ENCODE results near the gene AKNAD1. TPM values are rescaled to one million over a fixed set of nuclear protein-coding genes. Genes with fewer than 3 reads are reported as not detected.

Gene AKNAD1
- total RNA-seq, 4 donors from 2014 or later: 0.44 to 5.5 (median 4.6) TPM; not detected in 1

DNA sequence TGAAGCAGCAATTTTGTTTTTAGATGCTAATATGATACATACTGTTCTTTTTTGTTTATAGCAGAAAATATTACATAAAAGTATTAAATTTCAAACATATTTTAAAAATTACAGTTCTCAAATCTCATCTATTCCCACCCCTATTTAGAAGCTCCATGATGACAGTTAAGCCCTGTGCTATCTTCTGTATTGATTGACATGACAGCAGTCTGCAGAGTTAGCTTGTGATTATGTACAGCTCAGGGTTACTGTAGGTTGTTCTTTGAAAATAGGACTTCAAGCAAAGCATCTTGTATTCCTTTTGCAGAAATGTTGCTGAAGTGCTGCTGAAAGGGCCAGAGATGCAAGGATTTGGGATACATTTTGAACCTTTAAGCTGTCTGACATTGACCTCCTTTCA is 28.1 kb upstream of the AKNAD1 start:
- Histone ChIP-seq H3K27me3 (no peaks in the 10 kb centered on the region), H3K4me3 (no peak overlapping the region), H3K4me1 (peaks cover 0 to 19% (median 0%) of the 10 kb centered on the region in 4 donors), H3K27ac (no peak overlapping the region), H3K36me3 (no peaks in the 10 kb centered on the region), H3K9me3 (no peaks in the 10 kb centered on the region)
- no peak for DNase-seq (ENCODE audit: low spot score in 2 of 2)
- TF ChIP-seq, protein P1, sequence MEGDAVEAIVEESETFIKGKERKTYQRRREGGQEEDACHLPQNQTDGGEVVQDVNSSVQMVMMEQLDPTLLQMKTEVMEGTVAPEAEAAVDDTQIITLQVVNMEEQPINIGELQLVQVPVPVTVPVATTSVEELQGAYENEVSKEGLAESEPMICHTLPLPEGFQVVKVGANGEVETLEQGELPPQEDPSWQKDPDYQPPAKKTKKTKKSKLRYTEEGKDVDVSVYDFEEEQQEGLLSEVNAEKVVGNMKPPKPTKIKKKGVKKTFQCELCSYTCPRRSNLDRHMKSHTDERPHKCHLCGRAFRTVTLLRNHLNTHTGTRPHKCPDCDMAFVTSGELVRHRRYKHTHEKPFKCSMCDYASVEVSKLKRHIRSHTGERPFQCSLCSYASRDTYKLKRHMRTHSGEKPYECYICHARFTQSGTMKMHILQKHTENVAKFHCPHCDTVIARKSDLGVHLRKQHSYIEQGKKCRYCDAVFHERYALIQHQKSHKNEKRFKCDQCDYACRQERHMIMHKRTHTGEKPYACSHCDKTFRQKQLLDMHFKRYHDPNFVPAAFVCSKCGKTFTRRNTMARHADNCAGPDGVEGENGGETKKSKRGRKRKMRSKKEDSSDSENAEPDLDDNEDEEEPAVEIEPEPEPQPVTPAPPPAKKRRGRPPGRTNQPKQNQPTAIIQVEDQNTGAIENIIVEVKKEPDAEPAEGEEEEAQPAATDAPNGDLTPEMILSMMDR (IDR thresholded peaks at IDR 0.05): no peak
- TF ChIP-seq POLR2A (IDR thresholded peaks at IDR 0.05) (no peak), EP300 (IDR thresholded peaks at IDR 0.05) (no peak)

DNA sequence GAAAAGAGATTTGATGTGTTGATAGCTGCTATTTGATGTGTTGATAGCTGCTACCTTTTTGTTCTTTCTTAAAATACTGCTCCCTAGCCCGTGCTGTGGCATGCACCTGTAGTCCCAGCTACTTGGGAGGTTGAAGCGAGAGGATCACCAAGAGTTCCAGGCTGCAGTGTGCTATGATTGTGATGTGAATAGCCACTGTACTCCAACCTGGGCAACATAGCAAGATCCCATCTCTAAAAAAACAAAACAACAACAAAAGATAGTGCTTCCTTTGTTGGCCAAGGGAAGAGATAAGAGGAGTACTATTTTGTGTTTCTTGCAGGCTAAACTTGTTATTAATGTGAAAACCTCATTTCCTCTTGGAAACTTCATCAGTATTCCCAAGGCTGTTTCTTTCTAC is 25.9 kb upstream of the AKNAD1 start:
- no peak overlapping the region for H3K4me3 ChIP-seq
- no peaks in the 10 kb centered on the region for H3K27me3 ChIP-seq
- DNase-seq (ENCODE audit: low spot score in 2 of 2): no peak
- peaks cover 0 to 37% (median 0%) of the 10 kb centered on the region in 4 donors for H3K4me1 ChIP-seq
- WGBS, 2 donors: 93 to 99% methylated on average over 2 of the region's 2 CpGs
- H3K27ac ChIP-seq: no peak overlapping the region
- no peaks in the 10 kb centered on the region for H3K36me3 ChIP-seq
- no peaks in the 10 kb centered on the region for H3K9me3 ChIP-seq
- TF ChIP-seq EP300 (IDR thresholded peaks at IDR 0.05) (no peak), POLR2A (IDR thresholded peaks at IDR 0.05) (no peak)
- TF ChIP-seq, protein P1 (IDR thresholded peaks at IDR 0.05): no peak

DNA sequence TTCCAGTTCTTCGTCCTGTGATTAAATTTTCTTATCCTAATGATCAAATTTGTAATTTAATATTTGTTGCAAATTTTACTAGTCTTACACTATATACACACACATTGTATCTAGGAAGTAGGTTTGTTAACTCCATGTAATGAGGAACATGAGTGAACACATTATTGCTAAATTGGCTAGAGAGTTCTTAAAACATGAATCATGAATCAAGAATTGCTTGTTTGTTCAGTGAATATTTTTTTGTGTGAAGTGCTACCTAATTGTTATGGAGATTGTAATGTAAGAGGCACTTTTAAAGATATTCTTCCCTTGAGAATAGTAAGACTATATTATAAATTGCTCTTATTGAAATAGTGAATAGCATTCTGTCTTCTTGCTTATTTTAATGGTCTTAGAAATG is 24.5 kb upstream of the AKNAD1 start:
- DNase-seq (ENCODE audit: low spot score in 2 of 2): no peak
- TF ChIP-seq EP300 (IDR thresholded peaks at IDR 0.05) (no peak), POLR2A (IDR thresholded peaks at IDR 0.05) (no peak)
- TF ChIP-seq, protein P1 (IDR thresholded peaks at IDR 0.05): no peak
- H3K4me1 ChIP-seq: peaks cover 0 to 38% (median under 1%) of the 10 kb centered on the region in 4 donors
- H3K4me3 ChIP-seq: no peak overlapping the region
- WGBS, 2 donors: 77 to 80% methylated on average over 1 of the region's 1 CpG
- no peaks in the 10 kb centered on the region for H3K36me3 ChIP-seq
- H3K27me3 ChIP-seq: no peaks in the 10 kb centered on the region
- H3K27ac ChIP-seq: peak overlapping the region in 1 of 4 donors; percentile 38
- no peaks in the 10 kb centered on the region for H3K9me3 ChIP-seq

DNA sequence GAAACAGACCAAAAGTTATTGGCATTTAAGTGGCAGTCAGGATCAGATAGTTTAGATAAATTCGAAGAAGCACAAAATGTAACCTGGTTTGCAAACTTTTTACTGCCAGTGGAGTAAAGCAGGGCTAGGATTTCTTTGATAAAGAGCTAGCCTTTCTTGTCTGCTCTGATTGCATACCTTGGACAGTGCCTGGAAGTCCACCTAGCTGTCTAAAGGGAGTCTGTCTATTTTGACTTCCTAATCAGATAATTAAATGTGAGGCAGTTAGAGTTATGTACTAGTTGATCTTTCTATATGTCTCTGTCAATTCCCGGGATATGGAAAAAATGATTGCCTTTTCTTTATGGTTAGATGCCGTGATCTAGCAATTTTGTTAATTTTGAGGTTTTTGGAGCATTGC is 24.0 kb upstream of the AKNAD1 start:
- TF ChIP-seq POLR2A (IDR thresholded peaks at IDR 0.05) (no peak), EP300 (IDR thresholded peaks at IDR 0.05) (no peak)
- TF ChIP-seq, protein P1 (IDR thresholded peaks at IDR 0.05): no peak
- no peak for DNase-seq (ENCODE audit: low spot score in 2 of 2)
- Histone ChIP-seq H3K4me1 (peaks cover 0 to 43% (median 2%) of the 10 kb centered on the region in 4 donors), H3K4me3 (no peak overlapping the region), H3K36me3 (no peaks in the 10 kb centered on the region), H3K27ac (peak overlapping the region in 1 of 4 donors; percentile 38), H3K9me3 (no peaks in the 10 kb centered on the region), H3K27me3 (no peaks in the 10 kb centered on the region)
- WGBS, 2 donors: 85 to 86% methylated on average over 3 of the region's 3 CpGs

GRCh38 chr1:108878678-108879077 is 21.8 kb upstream of the AKNAD1 start:
- H3K27me3 ChIP-seq: no peaks in the 10 kb centered on the region
- H3K4me3 ChIP-seq: peak overlapping the region in 1 of 4 donors; percentile 82
- DNase-seq (ENCODE audit: low spot score in 2 of 2): no peak
- WGBS, 2 donors: 50 to 54% methylated on average over 3 of the region's 3 CpGs
- H3K36me3 ChIP-seq: no peaks in the 10 kb centered on the region
- peak overlapping the region in 2 of 4 donors; percentile 77 to 91 for H3K27ac ChIP-seq
- no peaks in the 10 kb centered on the region for H3K9me3 ChIP-seq
- TF ChIP-seq POLR2A (IDR thresholded peaks at IDR 0.05) (no peak), EP300 (IDR thresholded peaks at IDR 0.05) (no peak)
- TF ChIP-seq, protein P1 (IDR thresholded peaks at IDR 0.05): no peak
- H3K4me1 ChIP-seq: peaks cover 0 to 44% (median 2%) of the 10 kb centered on the region in 4 donors

Measured in tibial nerve (tissue), 4 donors.